ENCODE measurements around the gene PKDCC.
"Not testable (repeated sequence)": the region's sequence is repeated elsewhere in the genome, so short reads cannot be mapped to it uniquely, and the experiment has no call there.

The PKDCC gene

DNA sequence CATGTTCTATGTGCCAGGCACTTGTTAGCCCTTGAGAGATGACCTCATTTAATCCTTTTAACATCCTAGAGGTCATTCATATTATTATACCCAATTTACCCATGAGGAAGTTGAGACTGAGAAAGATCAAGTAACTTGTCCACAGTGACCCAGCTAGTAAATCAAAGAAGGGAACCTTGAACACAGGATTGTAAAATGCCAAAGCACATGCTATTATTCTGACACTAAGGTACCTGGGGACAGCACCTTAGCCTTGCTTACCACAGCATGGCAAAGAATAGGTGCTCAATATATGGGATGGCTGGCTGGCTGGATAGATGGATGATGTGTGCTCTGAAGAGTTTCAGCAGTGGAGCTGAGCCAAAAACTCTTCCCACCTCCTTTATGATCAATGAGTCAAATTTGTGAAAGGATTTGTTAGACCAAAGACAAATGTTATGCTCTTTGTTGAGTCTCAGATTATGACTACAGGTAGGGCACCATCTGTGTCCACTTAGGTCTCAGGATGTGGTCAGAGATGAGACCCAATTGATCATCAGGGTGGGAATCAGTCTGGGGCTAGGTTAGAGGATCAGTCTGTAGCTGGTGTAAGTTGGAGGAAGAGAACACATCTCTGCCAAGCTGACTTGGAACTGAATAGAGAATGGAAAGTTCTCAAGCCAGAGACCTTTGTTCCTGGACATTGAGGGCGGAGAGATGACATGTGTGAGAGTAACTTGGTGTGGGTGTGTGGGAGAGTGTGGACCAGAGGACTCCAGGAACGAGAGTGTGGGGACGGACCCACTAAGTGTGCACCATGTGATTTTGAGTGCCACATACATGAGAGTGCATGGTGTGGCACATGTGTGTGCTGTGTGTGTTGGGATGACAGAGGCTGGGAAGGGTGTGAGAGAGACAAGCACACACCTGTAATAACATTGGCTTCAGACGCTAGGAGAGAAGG, 16.3 kb upstream of the PKDCC start:
- DNase-seq: no peak

DNA sequence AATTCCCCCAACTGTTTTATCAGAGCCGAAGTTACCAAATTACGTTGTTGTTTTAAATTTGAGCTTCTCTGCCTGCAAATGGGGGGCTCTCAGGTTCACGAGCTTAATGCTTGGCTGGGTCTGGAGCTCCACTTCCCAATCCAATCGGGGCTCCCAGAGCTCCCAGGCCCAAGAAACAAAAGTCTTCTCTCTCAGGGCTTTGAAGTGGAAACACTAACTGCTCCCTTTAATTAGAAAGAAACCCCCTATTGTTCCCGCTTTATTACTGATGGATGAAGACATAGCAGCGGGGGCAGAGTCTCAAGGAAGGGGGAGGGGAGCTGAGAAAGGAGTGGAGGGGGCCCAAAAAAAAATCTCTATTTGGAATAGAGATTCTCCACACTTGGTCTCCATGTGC, 15.6 kb upstream of the PKDCC start:
- no peak for DNase-seq

DNA sequence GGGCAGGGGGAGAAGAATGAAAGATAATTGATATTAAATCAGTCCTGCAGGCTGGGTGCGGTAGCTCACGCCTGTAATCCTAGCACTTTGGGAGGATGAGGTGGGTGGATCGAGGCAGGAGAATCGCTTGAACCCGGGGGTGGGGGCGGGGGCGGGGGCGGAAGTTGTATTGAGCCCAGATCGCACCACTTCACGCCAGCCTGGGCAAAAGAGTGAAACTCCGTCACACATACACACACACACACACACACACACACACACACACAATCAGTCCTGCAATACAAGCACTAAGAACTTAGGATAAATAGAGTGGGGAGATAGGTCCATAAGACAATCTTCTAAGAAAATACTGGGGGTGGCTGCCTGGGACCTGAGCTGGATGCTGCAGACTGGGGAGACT, 15.1 kb upstream of the PKDCC start:
- no peak for DNase-seq

DNA sequence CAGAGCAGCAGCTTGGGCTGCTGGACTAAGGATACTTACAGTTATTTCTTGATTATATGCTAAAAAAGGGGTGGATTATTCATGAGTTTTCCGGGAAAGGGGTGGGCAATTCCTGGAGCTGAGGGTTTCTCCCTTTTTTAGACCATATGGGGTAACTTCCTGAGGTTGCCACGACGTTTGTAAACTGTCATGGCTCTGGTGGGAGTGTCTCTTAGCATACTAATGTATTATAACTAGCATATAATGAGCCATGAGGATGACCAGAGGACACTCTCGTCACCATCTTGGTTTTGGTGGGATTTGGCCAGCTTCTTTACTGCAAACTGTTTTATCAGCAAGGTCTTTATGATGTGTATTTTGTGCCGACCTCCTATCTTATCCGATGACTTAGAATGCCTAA, 13.7 kb upstream of the PKDCC start:
- not testable (repeated sequence) for DNase-seq

DNA sequence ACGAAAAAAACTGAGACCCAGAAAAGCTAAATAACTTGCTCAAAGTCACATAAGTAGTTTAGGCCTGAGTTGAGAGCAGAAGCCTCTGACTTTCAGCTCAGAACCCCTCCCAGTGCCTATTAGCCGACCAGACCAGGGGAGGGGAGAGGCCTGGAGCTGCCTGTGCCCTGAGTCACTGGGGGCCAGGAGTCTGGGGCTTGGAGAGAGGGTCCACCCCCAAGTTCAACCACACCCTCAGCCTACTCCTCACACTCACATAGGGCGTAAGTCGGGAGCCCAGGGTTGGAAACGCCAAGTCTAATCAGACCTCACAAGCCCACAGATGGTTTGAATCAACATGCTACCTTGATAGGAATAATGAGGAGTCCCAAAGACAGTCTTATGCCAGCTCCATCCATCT, 12.6 kb upstream of the PKDCC start:
- no peak for DNase-seq

DNA sequence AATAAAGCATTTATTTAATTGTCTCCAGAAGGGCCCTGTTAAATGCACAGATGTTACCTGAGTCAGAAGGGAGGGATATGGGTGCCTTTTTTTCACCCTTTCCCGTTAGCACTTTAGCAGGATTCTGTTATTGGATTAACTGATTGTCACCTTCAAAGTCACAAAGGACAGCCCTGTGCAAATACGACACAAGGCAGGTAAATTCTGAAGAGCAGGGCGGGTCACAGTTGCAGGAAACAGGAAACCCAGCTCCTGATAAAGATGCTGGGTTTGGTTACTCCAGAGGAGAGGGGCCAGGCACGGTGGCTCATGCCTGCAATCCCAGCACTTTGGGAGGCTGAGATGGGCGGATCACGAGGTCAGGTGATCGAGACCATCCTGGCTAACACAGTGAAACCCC, 11.4 kb upstream of the PKDCC start:
- DNase-seq: no peak

DNA sequence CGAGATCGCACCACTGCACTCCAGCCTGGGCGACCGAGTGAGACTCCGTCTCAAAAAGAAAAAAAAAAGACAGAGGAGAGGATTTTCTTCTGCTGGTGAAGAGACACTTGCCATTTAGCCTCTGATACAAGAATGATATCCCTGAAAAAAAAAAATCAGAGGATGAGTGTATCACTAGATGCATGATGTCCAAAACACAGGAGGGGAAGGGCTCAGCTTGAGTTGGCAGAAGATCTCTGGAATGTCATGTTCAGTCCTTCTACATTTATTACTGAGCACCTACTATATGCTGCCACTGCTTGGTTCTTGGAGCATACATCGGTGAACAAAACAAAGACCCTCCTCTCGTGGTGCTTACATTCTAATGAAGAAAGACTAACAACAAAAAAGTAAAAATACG, 10.9 kb upstream of the PKDCC start:
- DNase-seq: no peak

DNA sequence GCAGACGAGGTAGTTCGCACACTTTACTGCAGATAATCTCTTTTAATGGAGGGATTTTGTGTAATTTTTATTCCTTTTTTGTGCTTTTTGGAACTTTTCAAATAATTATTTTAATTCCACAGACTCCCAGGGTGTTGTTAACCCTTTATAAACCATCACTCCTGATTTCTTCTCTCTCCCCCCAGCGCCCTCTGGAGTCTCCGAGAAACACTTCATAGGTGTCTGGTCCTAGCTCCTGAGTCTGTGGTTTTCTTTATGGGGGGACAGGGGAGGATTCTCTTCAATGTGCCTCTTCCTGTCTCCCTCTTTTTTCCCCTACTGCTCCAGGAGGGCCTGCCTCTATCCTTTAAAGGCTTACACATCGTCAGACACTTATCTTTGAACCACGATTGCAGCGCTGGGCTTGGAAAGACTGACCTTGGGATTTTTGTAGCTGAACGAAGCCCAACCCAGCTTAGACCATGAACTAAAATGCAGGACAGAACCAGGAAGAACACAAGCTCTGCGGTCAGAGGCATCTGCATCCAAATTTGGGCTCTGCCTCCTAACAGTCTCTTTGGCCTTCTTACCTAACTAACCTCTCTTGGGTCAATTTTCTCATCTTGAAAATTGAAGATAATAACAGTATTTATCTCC, 7.1 kb upstream of the PKDCC start:
- no peak for DNase-seq

DNA sequence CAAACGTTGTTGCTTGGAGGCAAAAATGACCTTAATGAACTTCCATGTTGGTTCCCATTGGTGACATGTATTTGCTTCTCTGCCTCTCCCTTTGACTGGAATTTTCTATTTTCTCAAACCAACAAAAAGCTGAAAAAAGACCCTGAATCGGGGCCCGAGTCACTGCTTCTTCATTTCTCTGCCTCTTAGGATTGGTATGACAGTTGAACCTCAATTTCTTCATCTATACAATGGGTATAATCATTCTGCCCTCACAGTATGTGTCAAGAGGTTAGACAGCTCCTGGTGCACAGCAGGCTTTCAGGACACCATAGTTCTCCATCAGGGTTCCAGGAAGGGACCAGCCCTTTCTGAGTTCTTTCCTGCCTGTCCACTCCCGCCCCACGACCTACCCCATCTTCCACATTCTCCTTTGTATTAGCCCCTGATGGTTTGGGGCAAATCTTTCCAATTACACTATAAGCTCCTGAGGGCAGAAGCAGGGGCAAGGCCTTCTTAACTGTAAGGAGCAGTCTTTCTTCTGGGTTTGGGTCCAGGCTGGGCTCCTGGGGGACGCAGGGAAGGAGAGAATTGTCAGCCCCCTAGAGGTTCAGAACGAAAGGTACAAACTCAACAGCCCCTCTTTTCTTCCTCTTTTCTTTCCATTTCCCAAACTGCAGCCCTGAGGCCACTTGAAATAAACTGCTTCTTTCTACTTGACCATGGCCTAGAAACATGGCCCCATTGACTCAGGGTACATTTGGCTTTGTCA, 6.3 kb upstream of the PKDCC start:
- no peak for DNase-seq

DNA sequence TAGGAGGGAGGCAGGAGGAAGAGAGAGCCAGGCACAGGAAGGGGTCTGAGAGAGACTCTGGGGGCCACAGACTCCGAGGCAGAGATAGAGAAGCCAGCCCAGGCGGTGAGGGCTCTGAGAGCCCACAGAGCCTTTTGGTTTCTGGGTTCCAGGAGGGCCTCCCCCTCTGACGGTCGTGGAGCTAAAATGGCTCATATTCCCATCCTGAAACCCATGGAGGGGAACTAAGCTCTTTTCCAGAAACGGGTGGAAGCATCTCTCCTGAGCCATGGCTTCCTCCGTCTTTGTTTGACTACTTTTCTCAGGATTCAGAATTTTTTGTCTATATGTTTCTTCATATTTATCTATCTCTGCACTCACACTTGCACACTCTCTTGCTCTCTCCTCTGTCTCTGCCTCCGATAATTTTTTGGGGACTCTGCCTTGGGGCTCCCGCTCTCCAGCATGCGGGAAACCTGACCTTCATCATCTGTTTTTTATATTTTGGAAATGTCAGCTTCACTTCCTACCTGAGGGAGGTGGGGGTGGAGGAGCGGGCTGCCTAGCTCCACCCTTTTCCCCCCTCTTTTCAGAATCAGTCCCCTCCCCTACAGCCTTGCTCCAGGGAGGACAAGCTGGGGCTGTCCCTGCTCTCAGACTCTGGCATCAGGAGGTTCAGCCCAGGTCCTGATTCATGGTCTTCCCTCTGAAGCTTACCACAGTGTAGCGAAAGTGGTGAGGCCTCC, 5.0 kb upstream of the PKDCC start:
- DNase-seq: no peak

DNA sequence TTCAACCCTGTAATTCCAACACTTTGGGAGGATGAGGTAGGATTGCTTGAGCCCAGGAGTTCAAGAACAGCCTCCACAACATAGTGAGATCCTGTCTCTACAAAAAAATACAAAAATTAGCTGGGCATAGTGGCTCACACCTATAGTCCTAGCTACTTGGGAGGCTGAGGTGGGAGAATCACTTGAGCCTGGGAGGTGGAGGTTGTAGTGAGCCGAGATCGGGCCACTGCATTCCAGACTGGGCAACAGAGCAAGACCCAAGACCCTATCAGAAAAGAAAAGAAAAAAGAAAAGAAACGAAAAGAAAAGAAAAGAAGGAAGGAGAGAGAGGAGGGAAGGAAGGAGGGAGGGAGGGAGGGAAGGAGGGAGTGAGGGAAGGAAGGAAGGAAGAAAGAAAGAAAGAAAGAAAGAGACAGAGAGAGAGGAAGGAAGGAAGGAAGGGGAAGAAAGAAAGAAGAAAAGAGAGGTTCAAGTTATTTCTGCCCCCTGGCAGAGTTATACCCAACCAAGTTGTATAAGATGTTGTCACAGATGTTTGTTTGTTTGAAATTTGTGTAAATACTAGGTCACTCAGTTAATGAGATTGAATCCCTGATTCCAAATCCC, 3.9 kb upstream of the PKDCC start:
- no peak for DNase-seq

DNA sequence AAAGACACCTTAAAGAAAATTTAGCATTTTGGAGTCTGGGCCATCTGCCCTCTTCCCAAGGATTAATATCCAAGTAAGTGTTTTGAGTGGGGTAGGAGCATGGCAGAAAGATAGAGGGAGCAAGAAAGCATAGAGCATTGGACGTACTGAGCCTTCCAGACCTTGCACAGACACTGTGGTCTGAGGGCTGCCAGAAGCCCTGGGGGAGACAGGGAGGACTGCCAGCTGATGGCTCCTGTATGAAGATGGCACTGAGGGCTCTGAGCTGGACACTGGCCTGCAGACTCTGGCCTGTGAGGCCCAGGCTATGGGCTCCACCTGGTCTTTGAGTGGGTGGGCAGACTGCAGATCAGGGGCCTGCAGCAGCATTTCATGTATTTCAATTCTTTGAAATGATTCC, 2.9 kb upstream of the PKDCC start:
- no peak for DNase-seq

DNA sequence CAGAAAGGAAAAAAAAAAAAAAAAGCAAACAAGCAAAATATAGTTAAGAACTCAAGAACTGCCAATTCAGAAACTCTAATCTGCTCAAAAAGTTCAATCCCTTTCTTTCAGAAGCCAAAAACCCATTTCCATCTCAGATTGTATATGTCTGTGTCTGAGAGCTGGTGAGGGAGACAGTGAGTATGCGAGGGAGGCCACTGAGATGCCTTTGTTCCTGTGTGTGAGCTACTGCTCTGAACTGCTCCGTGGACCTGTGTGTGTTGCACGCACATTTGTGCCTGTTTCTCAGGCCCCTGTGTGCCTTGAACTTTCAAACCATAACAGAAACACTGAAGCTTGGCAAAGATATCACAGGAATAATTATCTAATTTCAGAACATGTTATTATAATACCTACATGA, 2.5 kb upstream of the PKDCC start:
- no peak for DNase-seq

DNA sequence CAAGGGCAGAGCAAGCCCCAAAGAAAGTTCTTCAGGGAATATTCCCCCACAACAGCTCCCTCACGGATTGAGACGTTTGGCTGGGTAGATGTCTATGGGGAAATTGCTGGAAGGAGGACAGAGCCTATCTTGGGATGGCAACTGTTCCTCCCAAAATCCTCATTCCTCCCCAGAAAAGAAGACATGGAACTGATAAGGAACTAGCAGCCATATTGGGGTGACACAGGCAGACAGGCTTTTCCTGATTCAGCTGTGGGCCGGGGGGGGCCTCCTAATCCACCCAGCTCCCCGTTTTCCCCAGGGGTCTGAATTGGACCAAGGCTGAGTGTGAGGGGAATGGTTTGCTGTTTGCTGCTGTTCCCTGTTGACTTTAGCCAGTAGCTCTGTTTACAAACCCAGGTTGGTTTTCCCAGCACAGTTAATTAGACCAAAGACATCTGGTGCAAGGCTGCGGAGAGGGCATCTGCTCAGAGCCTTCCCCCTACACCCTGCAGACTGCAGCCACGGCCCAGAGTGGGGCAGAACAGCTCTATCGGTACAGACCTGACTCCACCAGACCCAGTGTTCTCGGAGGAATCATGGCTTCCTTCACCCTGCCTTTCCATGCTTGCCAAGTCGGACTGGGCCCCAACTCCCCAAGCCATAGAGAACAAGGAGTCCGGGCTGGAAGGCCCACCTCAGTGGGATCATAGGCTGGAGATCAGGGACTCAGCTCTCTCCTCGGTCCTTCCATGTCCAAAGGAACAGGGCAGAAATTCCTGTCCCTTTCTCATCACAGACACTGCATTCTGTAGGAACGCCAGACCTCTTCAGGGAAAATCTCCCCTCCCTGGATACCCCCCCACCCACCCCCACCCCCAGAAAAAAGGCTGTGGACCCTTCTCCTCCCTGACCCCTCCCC, 1.7 kb upstream of the PKDCC start:
- DNase-seq: no peak

DNA sequence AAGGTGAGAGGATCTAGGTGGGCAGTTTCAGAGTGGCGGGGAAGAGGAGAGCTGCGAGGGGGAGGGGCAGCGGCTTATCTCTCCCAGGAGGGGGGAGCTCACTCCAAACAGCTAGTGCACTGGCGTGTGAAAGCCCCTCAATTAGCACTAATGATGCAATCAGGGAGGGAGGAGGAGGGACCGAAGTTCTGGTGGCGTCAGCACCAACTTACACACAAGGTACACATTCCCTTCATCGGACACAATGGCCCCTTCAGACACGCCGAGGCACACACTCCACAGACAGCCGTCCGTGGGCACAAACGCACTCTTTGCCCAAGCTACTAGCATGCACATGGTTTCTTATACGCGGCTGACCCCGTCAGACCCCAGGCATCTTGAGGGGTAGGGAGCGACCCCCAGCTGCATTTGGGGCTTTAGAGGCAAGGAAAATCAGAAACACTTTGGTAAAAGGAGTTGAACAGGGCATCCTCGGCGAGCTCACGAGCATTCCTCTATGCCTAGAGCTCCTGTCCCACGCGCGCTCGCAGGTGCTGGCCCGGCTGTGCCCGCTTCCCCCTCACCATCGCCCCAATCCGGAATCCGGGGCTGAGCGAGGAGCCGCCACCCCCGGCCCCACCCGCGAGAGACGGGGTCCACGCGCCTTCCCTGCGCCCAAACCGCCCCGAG, 868 bp upstream of the PKDCC start:
- no peak for DNase-seq

DNA sequence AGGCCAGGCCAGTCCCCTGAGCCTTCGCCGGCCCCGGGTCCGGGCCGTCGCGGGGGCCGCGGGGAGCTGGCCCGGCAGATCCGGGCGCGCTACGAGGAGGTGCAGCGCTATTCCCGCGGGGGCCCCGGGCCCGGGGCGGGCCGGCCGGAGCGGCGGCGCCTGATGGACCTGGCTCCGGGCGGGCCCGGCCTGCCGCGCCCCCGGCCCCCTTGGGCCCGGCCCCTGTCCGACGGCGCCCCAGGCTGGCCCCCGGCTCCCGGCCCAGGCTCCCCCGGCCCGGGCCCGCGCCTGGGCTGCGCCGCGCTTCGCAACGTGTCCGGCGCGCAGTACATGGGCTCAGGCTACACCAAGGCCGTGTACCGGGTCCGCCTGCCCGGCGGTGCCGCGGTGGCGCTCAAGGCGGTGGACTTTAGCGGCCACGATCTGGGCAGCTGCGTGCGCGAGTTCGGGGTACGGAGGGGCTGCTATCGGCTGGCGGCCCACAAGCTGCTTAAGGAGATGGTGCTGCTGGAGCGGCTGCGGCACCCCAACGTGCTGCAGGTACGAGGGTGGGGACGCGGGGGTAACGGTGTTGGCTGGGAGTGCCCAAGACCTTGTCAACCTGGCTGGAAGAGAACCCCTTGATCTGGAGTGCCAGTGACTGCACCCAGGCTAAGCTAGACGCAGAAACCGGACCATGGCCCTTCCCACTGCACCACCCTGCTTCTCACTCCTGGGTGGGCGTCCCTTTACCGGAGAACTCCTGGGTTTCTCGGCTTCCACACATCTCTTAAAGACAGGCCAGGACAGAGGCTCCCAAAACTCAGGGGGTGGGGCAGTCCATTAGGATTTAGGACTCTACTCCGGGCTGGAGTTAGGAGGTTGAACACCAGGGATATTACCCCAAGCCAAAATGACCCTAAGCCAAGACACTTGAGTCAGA, 739 bp downstream of the PKDCC start:
- no peak for DNase-seq

DNA sequence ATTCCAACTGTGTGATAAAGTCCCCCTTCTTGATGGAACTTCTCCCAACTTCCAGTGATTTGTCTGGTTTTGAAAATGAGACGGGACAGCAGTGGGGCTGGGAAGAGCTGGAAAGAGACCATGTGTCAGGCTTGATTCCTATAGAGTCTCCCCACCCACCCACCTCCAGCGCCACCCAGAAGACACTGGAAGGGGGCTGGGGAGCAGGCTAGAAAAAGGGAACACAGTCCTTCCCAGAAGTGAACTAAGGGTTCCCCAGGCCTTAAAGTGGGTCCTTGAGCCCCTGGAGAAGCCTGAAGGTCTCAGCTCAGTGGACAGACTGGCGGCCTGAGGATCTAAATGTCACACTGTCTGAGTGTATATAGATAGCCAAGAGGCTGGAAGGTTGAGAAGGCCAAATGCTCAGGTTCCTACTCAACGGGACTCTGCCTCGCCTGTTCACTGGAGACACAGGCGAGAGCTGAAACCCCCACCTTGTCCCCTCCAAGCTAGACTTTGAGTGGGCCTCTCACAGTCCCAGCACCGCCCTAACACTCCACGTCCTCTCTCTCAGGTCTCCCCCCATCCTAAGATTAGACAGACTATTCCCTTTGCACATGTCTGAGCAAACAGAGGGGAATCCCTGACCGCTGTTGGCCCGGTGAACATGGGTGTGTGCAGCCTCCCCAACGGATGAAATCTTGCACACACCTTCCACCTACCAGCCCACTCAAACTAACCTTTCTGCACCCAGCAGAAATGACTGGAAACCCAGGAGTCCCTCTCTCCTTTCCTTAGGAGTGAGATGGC, 1.6 kb downstream of the PKDCC start:
- no peak for DNase-seq

DNA sequence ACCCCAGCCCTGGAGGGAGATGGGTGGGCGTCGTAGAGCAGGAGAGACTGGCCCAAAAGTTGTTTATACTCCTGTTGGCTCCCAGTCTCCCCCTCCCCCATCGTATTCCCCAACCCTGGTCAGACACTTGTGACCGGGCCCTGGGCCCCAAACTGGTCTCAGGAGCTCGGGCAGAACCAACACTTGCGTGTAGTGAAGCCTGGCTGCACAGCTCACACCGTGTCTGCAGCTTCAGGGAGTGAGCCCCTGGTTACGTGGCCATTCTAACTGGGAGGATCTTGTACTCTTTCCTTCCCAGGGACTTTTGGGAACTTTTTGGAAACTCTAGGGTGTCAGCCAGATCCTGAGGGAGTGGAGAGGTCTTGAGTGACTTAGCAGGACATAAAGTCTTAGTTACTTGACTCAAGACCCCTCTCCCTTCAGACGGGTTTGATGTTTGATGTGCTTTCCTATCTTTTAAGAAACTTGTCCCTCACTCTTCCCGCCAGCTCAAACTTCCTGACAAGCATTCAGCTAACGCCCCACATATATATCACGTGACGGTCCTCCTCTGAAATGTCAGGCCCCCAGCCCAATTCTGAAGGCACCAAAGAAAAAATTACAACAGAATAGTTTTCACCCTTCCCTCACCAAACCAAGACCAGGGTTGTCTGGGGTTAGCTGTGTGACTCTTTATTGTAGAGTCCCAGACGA, 2.3 kb downstream of the PKDCC start:
- DNase-seq: no peak

Measured in activated CD4-positive, alpha-beta T cell treated with anti-CD3 and anti-CD28 coated beads, Interleukin-10, Interleukin-2, amounts not matched to agents 100 ng/mL and 50 ng/mL, durations not matched to agents 16 hours and 8 hours (primary cell).